GM19099 (cell line): ENCODE data around the gene GMPPB.

Source experiments
- POLR2A ChIP-seq: IDR thresholded peaks from 3 replicates; pipeline ENCODE4 v1.6.1; 2011; ENCODE audit warnings: low read depth; ENCODE audit not compliant: insufficient read length; ENCODE audit errors: extremely low read depth

GMPPB gene

GRCh38 chr3:49734752-49735151 is 11.0 kb upstream of the GMPPB start:
- TF ChIP-seq POLR2A = no peak

- TF ChIP-seq POLR2A = no peak
These were observed 9.8 kb upstream of the GMPPB start for GRCh38 chr3:49733551-49733950.

GRCh38 chr3:49732597-49732996 is 8.8 kb upstream of the GMPPB start:
- no peak for TF ChIP-seq POLR2A

- TF ChIP-seq POLR2A = no peak
These were observed 6.3 kb upstream of the GMPPB start for GRCh38 chr3:49729966-49730609.

GRCh38 chr3:49727924-49728361 is 4.2 kb upstream of the GMPPB start:
- no peak for TF ChIP-seq POLR2A

- TF ChIP-seq POLR2A = no peak
These were observed 3.6 kb upstream of the GMPPB start for GRCh38 chr3:49727154-49727923.

GRCh38 chr3:49725906-49726681 is 2.3 kb upstream of the GMPPB start:
- no peak for TF ChIP-seq POLR2A

- TF ChIP-seq POLR2A = no peak
These were observed 835 bp upstream of the GMPPB start for GRCh38 chr3:49724586-49724985.

- TF ChIP-seq POLR2A = no peak
These were observed 489 bp downstream of the GMPPB start for GRCh38 chr3:49723296-49723627.

- TF ChIP-seq POLR2A = no peak
These were observed 855 bp downstream of the GMPPB start for GRCh38 chr3:49722896-49723295.

GRCh38 chr3:49721896-49722781 is 1.6 kb downstream of the GMPPB start:
- TF ChIP-seq POLR2A = no peak

- TF ChIP-seq POLR2A = no peak
These were observed 2.2 kb downstream of the GMPPB start for GRCh38 chr3:49721596-49721895.

GRCh38 chr3:49720855-49721595 is 2.7 kb downstream of the GMPPB start:
- TF ChIP-seq POLR2A = peak; percentile 36

- TF ChIP-seq POLR2A = peak; percentile 85
These were observed 4.4 kb downstream of the GMPPB start, which contains the start of gene AMIGO3 for GRCh38 chr3:49719214-49719884. Gene AMIGO3 (minus strand): TSS chr3:49719684. CDS start chr3:49719465, 219 bp downstream.
